Lung (tissue), 12 donors: Measurements from ENCODE around the gene NOVA2. TPM values are rescaled to one million over a fixed set of nuclear protein-coding genes. Genes with fewer than 3 reads are reported as not detected.

ENCODE experiments used
- ATAC-seq: fragments of 200-7000 bp; cut with Tn5 transposase; one replicate; pipeline ENCODE4 v1.9.1; 2020; ENCODE audit warnings: moderate number of reproducible peaks; ENCODE audit not compliant: insufficient read depth, low FRiP score
- DNase-seq, 3 donors: peaks; one replicate each; pipeline ENCODE4 v3.0.0-alpha.2; 2013 to 2017
- H3K27ac ChIP-seq, 2 donors: one replicate each; pipeline ENCODE4 v1.5.1; 2013; ENCODE audit warnings: mild to moderate bottlenecking in 2 of 2, moderate library complexity in 2 of 2, control low read depth in 1 of 2, inconsistent platforms in 1 of 2, low read depth in 1 of 2, low read length in 1 of 2
- H3K27me3 ChIP-seq, 3 donors: one replicate each; pipeline ENCODE4 v1.5.1; 2013; ENCODE audit warnings: low read length in 2 of 3; ENCODE audit not compliant: control insufficient read depth in 3 of 3, insufficient read depth in 3 of 3
- H3K36me3 ChIP-seq, 4 donors: one replicate each; pipeline ENCODE4 v1.5.1; 2013; ENCODE audit warnings: low read length in 4 of 4, mild to moderate bottlenecking in 1 of 4, moderate library complexity in 1 of 4; ENCODE audit not compliant: control insufficient read depth in 4 of 4, insufficient read depth in 4 of 4
- H3K4me1 ChIP-seq, 5 donors: one replicate each; pipeline ENCODE4 v1.5.1; 2013; ENCODE audit warnings: low read length in 5 of 5, mild to moderate bottlenecking in 2 of 5, moderate library complexity in 1 of 5; ENCODE audit not compliant: control insufficient read depth in 5 of 5, insufficient read depth in 5 of 5
- H3K4me3 ChIP-seq: one replicate; pipeline ENCODE4 v1.5.1; 2013; ENCODE audit warnings: mild to moderate bottlenecking, control low read depth, moderate library complexity
- H3K9ac ChIP-seq, 2 donors: one replicate each; pipeline ENCODE4 v1.5.1; 2013; ENCODE audit warnings: low read length in 2 of 2, control low read depth in 1 of 2; ENCODE audit not compliant: insufficient read depth in 1 of 2
- H3K9me3 ChIP-seq, 4 donors: one replicate each; pipeline ENCODE4 v1.5.1; 2013; ENCODE audit warnings: low read length in 3 of 4, mild to moderate bottlenecking in 1 of 4, moderate library complexity in 1 of 4; ENCODE audit not compliant: control insufficient read depth in 4 of 4, insufficient read depth in 3 of 4
- CTCF ChIP-seq: IDR thresholded peaks from 2 replicates; pipeline ENCODE4 v1.5.1; 2012; ENCODE audit warnings: mild to moderate bottlenecking; ENCODE audit errors: control extremely low read depth, extremely low read depth
- WGBS, 2 donors: extraction: QIAGEN DNeasy Blood & Tissue Kit; methylation state at CpG; one replicate each; pipeline ENCODE4 v1.1.7; 2013; 5-methylcytosine and 5-hydroxymethylcytosine counted together
- polyA plus RNA-seq, 2 donors: library from polyadenylated mRNA; stranded (reverse); fragments of 200-250 nt; gene quantifications; one replicate each; pipeline ENCODE4 v1.2.1, GENCODE V29; 2013
- total RNA-seq, 2 donors: library from RNA; depleted of rRNA in 1 of 2; stranded (reverse); fragments of >200 nt in 1 of 2; gene quantifications; one replicate each; pipeline ENCODE4 v1.2.1, GENCODE V29; 2014 to 2021
- donor health status: control.
- donor health status: control.
- donor health status: Bipolar disorder and iron deficiency.
- donor health status: healthy.
- donor health status: DM: yes; HTN: yes; CAD: no.

Gene NOVA2
- total and polyA plus RNA-seq, 4 donors, result 2.3 to 11.6 (median 4.8) TPM

- ATAC-seq, result no peak
- Histone ChIP-seq H3K36me3 (peaks cover 0 to 3% (median 0%) of the 10 kb centered on the region in 4 donors), H3K27me3 (peaks cover 2 to 28% (median 3%) of the 10 kb centered on the region in 3 donors), H3K9me3 (peaks cover 0 to 4% (median 0%) of the 10 kb centered on the region in 4 donors), H3K27ac (no peak overlapping the region), H3K4me1 (peaks cover 0 to 11% (median 0%) of the 10 kb centered on the region in 5 donors), H3K9ac (no peak overlapping the region), H3K4me3 (no peak overlapping the region)
- TF ChIP-seq CTCF, result no peak
- DNase-seq, result no peak
- WGBS, 2 donors, result 84 to 88% methylated on average over 15 of the region's 15 CpGs
Observed at GRCh38 chr19:45962021-45962420, 11.6 kb downstream of the NOVA2 start.

GRCh38 chr19:45960595-45961235 lies 12.9 kb downstream of the NOVA2 start:
- H3K27ac ChIP-seq, result peak overlapping the region in 1 of 2 donors; percentile 63

GRCh38 chr19:45959517-45960025 lies 14.1 kb downstream of the NOVA2 start:
- Histone ChIP-seq H3K4me1 (peaks cover 0 to 14% (median 0%) of the 10 kb centered on the region in 5 donors), H3K9me3 (peaks cover 0 to 4% (median 0%) of the 10 kb centered on the region in 4 donors), H3K27ac (peak overlapping the region in 1 of 2 donors; percentile 65), H3K9ac (no peak overlapping the region), H3K4me3 (no peak overlapping the region), H3K27me3 (peaks cover 0 to 23% (median 3%) of the 10 kb centered on the region in 3 donors), H3K36me3 (peaks cover 0 to 3% (median 0%) of the 10 kb centered on the region in 4 donors)
- no peak for DNase-seq
- ATAC-seq, result no peak
- TF ChIP-seq CTCF, result no peak
- 64 to 73% methylated on average over 8 of the region's 8 CpGs for WGBS, 2 donors

More at GRCh38 chr19:45960595-45961235, 12.9 kb downstream of the NOVA2 start:
- peaks cover 0 to 4% (median 0%) of the 10 kb centered on the region in 4 donors for H3K9me3 ChIP-seq
- ATAC-seq, result no peak
- no peak overlapping the region for H3K9ac ChIP-seq
- peaks cover 0 to 3% (median 0%) of the 10 kb centered on the region in 4 donors for H3K36me3 ChIP-seq
- no peak overlapping the region for H3K4me3 ChIP-seq
- no peak for DNase-seq
- peaks cover 0 to 11% (median 0%) of the 10 kb centered on the region in 5 donors for H3K4me1 ChIP-seq
- TF ChIP-seq CTCF, result no peak
- WGBS, 2 donors, result 23 to 24% methylated on average over 19 of the region's 19 CpGs
- H3K27me3 ChIP-seq, result peaks cover 0 to 24% (median 3%) of the 10 kb centered on the region in 3 donors
